NK-92 (cell line): Measurements from ENCODE around the gene FANCC.
"Not testable (repeated sequence)": the region's sequence is repeated elsewhere in the genome, so short reads cannot be mapped to it uniquely, and the experiment has no call there.

Experiments used
- DNase-seq: peaks from one replicate; lab custom pipeline; 2025; ENCODE audit not compliant: unreplicated experiment; lab: John Stamatoyannopoulos, UW

The FANCC gene

GRCh38 chr9:95239071-95239470, 78.4 kb downstream of the FANCC start:
- DNase-seq: no peak

- DNase-seq: no peak
Measured at GRCh38 chr9:95237336-95237735, 80.2 kb downstream of the FANCC start.

- no peak for DNase-seq
Measured at GRCh38 chr9:95230046-95230445, 87.5 kb downstream of the FANCC start.

GRCh38 chr9:95229230-95229915, 88.1 kb downstream of the FANCC start:
- DNase-seq: no peak

GRCh38 chr9:95226921-95227320, 90.6 kb downstream of the FANCC start:
- DNase-seq: no peak

GRCh38 chr9:95225726-95226106, 91.8 kb downstream of the FANCC start:
- no peak for DNase-seq

GRCh38 chr9:95225076-95225725, 92.3 kb downstream of the FANCC start:
- DNase-seq: no peak

GRCh38 chr9:95224376-95225019, 93.0 kb downstream of the FANCC start:
- no peak for DNase-seq

GRCh38 chr9:95220352-95220751, 97.2 kb downstream of the FANCC start:
- not testable (repeated sequence) for DNase-seq

- no peak for DNase-seq
Measured at GRCh38 chr9:95218773-95219172, 98.7 kb downstream of the FANCC start.

- no peak for DNase-seq
Measured at GRCh38 chr9:95217936-95218335, 99.6 kb downstream of the FANCC start.

GRCh38 chr9:95215336-95215898, 102.1 kb downstream of the FANCC start:
- no peak for DNase-seq

- no peak for DNase-seq
Measured at GRCh38 chr9:95213117-95213516, 104.4 kb downstream of the FANCC start.

GRCh38 chr9:95211028-95211427, 106.5 kb downstream of the FANCC start:
- no peak for DNase-seq

GRCh38 chr9:95207403-95207802, 110.1 kb downstream of the FANCC start:
- DNase-seq: no peak

- DNase-seq: no peak
Measured at GRCh38 chr9:95206143-95206542, 111.4 kb downstream of the FANCC start.

GRCh38 chr9:95204710-95205109, 112.8 kb downstream of the FANCC start:
- no peak for DNase-seq

GRCh38 chr9:95204310-95204709, 113.2 kb downstream of the FANCC start:
- DNase-seq: no peak

GRCh38 chr9:95203019-95203418, 114.5 kb downstream of the FANCC start:
- not testable (repeated sequence) for DNase-seq

- no peak for DNase-seq
Measured at GRCh38 chr9:95202076-95202681, 115.3 kb downstream of the FANCC start.

GRCh38 chr9:95201206-95201605, 116.3 kb downstream of the FANCC start:
- no peak for DNase-seq
